RWPE1 (cell line): ENCODE data around the gene UNC79.

ENCODE experiments used
- CTCF ChIA-PET: fragments of 350-600 bp; sonication (Branson Sonifier 250); formaldehyde crosslinking; extraction: SDS; loops from one replicate; lab custom pipeline; 2021; lab: Yijun Ruan, JAX
- POLR2A ChIA-PET: fragments of 400-600 bp; formaldehyde crosslinking; extraction: SDS; loops from one replicate; lab custom pipeline; 2020; ENCODE audit warnings: antibody characterized with exemption; ENCODE audit not compliant: low non-redundant PET; lab: Yijun Ruan, JAX
- DNase-seq: peaks from one replicate; pipeline ENCODE4 v3.0.0; 2012; ENCODE audit warnings: low spot score
- H3K27ac ChIP-seq: fragments of 450-650 bp; 2 replicates; pipeline ENCODE4 v1.5.1; 2017
- TF ChIP-seq, protein P1 (sequence below): fragments of 450-650 bp; conservative IDR thresholded peaks from 2 replicates; pipeline ENCODE4 v1.5.1; 2017; ENCODE audit warnings: low read depth, mild to moderate bottlenecking

The UNC79 gene

DNA sequence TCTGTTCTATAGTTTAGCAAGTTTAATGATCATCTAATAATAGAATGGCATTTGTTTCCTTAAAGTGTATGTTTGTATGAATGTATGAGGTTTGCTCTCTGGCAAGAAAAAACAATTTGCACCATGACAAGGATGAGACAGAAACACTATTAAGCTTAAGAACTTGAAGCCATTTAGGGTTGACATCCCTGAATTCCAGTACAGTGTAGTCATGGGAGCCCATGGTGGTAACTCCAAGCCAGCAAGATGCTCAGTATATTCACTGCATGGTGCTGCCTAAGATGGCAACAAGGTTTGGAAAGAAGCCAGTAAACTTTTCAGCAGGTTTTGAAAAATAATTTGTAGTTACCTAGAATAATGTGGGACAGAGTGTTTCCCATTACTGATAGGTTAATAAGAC is 198.9 kb downstream of the UNC79 start:
- TF ChIP-seq, protein P1, sequence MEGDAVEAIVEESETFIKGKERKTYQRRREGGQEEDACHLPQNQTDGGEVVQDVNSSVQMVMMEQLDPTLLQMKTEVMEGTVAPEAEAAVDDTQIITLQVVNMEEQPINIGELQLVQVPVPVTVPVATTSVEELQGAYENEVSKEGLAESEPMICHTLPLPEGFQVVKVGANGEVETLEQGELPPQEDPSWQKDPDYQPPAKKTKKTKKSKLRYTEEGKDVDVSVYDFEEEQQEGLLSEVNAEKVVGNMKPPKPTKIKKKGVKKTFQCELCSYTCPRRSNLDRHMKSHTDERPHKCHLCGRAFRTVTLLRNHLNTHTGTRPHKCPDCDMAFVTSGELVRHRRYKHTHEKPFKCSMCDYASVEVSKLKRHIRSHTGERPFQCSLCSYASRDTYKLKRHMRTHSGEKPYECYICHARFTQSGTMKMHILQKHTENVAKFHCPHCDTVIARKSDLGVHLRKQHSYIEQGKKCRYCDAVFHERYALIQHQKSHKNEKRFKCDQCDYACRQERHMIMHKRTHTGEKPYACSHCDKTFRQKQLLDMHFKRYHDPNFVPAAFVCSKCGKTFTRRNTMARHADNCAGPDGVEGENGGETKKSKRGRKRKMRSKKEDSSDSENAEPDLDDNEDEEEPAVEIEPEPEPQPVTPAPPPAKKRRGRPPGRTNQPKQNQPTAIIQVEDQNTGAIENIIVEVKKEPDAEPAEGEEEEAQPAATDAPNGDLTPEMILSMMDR = no peak
- ChIA-PET POLR2A (no interaction called here), CTCF (no interaction called here)

DNA sequence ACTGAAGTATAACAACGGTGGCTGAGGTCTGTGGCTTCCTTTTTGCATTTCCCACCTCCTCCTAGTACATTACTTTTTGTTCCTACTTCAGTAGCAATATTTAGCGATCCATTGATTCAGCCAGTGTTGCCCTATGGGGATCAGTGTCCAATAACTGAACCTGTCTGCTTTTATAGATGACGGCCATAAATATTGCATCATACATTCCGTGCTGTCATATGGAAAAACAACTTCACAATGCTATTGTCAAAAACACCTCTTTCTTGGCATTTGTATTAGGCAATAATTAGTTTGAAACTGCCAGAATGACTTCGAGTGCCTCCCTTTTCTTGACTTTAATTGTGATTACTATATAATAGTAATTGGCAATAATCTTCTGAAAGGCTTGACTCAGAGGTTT is 208.1 kb downstream of the UNC79 start:
- no peak for DNase-seq
- TF ChIP-seq, protein P1 = no peak
- no peak overlapping the region for H3K27ac ChIP-seq
- ChIA-PET CTCF (interaction anchor here (1.0 kb wide), 1 partner anchor 24 kb away, joined by 3 read pairs; no protein-coding TSS in a partner anchor), POLR2A (no interaction called here)

More for the DNA sequence above, 198.9 kb downstream of the UNC79 start:
- no peak overlapping the region for H3K27ac ChIP-seq
- no peak for DNase-seq

DNA sequence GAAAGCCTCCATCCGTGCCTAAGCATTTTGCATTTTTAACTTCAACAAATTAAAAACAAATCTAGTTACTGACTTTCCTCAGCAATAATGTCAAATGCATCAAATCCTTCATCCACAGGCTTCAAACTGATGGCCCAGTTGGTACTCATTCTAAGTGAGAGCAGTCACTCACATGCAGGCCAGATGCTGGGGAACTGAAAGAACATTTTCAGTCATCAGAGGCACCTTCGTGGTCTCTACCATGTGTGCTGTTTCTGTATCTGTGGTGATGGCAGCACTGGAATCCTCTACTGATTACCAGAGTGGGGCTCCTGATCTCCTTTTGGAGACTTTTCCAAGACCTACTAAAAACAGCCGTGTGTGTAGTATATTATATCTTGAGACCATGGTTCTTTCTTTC is 212.4 kb downstream of the UNC79 start:
- ChIA-PET CTCF (no interaction called here), POLR2A (no interaction called here)
- H3K27ac ChIP-seq = no peak overlapping the region
- TF ChIP-seq, protein P1 = no peak
- no peak for DNase-seq

DNA sequence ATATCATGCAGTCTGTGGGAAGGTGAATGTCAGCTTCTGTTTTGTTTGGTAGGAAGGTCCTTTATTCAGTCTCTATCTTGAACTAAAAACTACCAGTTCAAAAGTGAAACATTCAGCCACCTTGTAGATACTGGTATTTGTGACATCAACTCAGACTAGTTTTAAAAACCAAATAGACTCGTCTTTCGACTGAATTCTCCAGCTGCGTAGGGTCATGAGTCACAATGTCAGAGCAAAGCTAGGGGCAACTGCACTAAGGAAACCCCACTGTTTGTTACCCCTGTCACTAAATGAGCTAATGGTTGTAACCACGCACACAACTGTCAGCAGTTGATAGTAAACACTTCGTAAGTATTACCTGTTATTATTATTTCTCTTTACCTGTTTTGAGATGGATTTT is 212.9 kb downstream of the UNC79 start:
- CTCF ChIA-PET = interaction anchor here (0.9 to 1.0 kb wide), 2 partner anchors 10 to 12 kb away, joined by 3 read pairs; no protein-coding TSS in a partner anchor
- POLR2A ChIA-PET = no interaction called here
- TF ChIP-seq, protein P1 = no peak
- no peak for DNase-seq
- H3K27ac ChIP-seq = no peak overlapping the region

DNA sequence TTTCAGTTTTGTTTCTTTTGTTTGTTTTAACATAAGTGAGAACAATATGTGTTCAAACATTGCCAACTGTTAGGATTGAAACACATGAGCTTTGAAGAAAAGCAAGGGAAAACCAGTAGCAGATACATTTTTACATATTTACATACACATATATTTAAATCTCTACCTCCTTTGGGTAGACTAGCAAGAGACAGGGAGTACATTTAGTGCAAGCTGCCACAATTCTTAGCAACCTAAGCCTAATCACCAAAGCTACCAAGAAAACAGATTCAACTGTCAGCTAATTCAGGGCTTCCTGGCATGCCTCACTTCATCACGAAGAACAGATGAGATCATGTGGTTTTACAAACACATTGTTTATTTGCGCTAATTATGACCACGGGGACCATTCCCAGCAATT is 214.5 kb downstream of the UNC79 start:
- CTCF ChIA-PET = no interaction called here
- H3K27ac ChIP-seq = no peak overlapping the region
- POLR2A ChIA-PET = interaction anchor here (0.6 kb wide), 1 partner anchor 60 kb away, joined by 14 read pairs; no protein-coding TSS in a partner anchor
- TF ChIP-seq, protein P1 = no peak
- no peak for DNase-seq

DNA sequence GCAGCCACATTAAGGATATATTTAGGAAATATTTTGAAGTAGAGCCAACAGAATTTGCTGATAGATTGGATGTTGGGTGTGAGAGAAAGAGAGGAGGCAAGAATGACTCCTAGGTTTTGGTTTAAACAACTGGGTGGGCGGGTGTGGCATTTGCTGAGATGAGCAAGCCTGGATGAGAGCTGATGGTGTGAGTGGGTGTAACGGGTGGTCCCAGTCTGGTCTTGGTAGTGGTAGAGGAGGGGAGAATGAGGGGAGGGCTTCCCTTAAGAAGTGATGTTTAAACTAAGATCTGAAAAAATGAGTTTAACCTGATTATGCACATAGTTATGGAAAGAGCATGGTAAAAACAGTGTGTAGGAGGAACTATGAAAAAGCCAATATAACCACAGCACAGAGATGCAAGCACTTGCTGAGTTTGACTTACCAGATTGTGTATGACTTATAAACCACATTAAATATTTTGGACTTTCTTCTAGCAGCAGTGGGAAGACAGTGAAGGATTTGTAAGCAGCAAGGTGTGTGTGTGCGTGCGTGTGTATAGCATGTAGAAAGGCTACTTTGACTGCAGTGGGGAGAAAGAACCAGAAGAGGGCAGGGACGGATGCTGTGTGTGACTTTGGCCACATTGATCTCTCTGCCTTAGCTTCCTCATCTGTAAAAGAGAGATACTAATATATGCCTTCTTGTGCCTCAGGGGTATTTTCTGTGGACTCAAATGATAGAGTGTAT is 217.9 kb downstream of the UNC79 start:
- H3K27ac ChIP-seq = no peak overlapping the region
- POLR2A ChIA-PET = no interaction called here
- TF ChIP-seq, protein P1 = peak; percentile 37
- DNase-seq = peak; percentile 34
- CTCF ChIA-PET = interaction anchor here (0.5 to 0.6 kb wide), 3 partner anchors 171 to 237 kb away, joined by 3 to 4 read pairs (median 4); no protein-coding TSS in a partner anchor
